ENCODE measurements around the gene TMEM256.
"Not testable (repeated sequence)": the region's sequence is repeated elsewhere in the genome, so short reads cannot be mapped to it uniquely, and the experiment has no call there.

Gene TMEM256

DNA sequence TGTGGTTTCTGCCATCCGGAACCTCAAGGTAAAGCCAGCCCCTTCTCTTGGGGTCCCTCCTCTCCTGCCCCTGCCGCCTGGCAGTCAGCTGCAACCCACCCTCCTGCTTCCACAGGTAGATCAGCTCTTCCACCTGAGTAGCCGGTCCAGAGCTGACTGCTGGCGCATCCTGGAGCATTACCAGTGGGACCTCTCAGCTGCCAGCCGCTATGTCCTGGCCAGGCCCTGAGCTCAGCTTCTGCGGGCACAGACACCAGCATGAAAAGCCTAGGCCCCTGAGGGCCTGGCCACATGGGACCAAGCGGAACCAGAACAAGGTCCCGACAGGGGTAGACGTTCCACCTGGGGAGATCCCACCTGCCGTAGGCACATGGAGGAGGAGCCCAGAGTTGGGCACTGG is 15.0 kb downstream of the TMEM256 start:
- Mint-ChIP-seq H3K27me3 (no peaks in the 10 kb centered on the region), H3K4me1 (ENCODE audit: low read depth) (peaks cover 9% of the 10 kb centered on the region), H3K9me3 (no peaks in the 10 kb centered on the region), H3K4me3 (no peak overlapping the region), H3K27ac (no peak overlapping the region), H3K36me3 (ENCODE audit: low read depth) (peaks cover 30% of the 10 kb centered on the region)

DNA sequence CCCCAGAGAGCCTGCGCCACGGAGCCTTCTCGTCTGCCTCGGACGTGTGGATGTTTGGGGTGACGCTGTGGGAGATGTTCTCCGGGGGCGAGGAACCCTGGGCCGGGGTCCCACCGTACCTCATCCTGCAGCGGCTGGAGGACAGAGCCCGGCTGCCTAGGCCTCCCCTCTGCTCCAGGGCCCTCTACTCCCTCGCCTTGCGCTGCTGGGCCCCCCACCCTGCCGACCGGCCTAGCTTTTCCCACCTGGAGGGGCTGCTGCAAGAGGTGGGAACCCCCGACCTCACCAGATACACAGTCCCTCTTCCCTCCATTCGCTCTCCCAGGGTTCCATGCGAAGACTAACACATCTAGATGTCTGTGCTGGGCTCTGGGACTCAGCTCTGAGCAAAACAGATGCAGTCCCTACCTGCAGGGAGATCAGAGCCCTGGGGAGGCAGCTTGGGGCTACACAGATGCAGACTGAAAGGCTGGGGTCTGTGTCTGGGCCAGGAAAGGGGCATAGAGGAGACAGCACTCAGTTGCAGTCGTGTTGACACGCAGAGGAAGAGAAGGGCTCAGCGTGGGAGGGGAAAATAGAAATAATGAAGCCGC is 19.3 kb downstream of the TMEM256 start:
- no peaks in the 10 kb centered on the region for H3K9me3 Mint-ChIP-seq

DNA sequence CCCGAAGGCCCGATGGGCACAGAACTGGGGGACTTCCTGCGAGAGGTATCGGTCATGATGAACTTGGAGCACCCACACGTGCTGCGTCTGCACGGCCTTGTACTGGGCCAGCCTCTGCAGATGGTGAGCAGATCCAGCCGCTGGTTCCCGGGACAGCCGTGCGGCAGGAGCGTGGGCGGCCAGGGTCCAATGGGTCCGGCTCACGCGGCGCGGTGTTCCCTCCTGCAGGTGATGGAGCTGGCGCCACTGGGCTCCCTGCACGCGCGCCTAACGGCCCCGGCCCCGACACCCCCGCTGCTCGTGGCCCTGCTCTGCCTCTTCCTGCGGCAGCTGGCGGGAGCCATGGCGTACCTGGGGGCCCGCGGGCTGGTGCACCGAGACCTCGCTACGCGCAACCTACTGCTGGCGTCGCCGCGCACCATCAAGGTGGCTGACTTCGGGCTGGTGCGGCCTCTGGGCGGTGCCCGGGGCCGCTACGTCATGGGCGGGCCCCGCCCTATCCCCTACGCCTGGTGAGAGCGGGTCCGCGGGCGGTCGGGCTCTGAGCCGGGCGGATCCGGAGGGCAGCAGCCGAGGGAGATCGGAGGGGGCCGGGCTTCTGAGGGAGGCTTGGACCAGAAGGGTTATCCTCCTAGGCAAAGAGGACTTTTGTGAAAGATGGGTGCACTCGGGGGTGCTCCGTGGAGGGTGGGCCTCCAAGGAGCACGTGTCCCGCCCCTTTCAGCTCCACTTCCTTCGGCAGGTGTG is 20.0 kb downstream of the TMEM256 start:
- peak overlapping the region; percentile 68 for H3K27ac Mint-ChIP-seq
- peaks cover 5% of the 10 kb centered on the region for H3K36me3 Mint-ChIP-seq (ENCODE audit: low read depth)
- peaks cover 5% of the 10 kb centered on the region for H3K9me3 Mint-ChIP-seq
- H3K4me1 Mint-ChIP-seq (ENCODE audit: low read depth): no peaks in the 10 kb centered on the region
- peak overlapping the region; percentile 78 for H3K4me3 Mint-ChIP-seq
- peaks cover 36% of the 10 kb centered on the region for H3K27me3 Mint-ChIP-seq

More for the DNA sequence above, 19.3 kb downstream of the TMEM256 start:
- Mint-ChIP-seq H3K27ac (peak overlapping the region; percentile 68), H3K4me1 (ENCODE audit: low read depth) (no peaks in the 10 kb centered on the region), H3K36me3 (ENCODE audit: low read depth) (peaks cover 10% of the 10 kb centered on the region), H3K4me3 (peak overlapping the region; percentile 78), H3K27me3 (peaks cover 30% of the 10 kb centered on the region)

DNA sequence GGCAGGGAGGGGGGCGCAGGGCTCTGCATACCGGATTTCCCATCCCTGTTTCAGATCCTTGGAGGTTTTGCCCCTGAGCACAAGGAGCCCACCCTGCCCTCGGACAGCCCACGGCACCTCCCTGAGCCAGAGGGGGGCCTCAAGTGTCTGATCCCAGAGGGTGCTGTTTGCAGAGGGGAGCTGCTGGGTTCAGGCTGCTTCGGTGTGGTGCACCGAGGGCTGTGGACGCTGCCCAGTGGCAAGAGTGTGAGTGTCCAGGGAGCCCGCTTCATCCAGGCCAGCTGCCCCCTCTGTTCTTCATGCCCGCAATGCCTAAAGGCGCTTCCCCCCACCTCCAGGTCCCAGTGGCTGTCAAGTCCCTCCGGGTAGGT is 20.5 kb downstream of the TMEM256 start:
- Mint-ChIP-seq H3K9me3 (peaks cover 5% of the 10 kb centered on the region), H3K36me3 (ENCODE audit: low read depth) (no peaks in the 10 kb centered on the region), H3K4me3 (peak overlapping the region; percentile 32), H3K27ac (no peak overlapping the region), H3K27me3 (peaks cover 37% of the 10 kb centered on the region), H3K4me1 (ENCODE audit: low read depth) (no peaks in the 10 kb centered on the region)

DNA sequence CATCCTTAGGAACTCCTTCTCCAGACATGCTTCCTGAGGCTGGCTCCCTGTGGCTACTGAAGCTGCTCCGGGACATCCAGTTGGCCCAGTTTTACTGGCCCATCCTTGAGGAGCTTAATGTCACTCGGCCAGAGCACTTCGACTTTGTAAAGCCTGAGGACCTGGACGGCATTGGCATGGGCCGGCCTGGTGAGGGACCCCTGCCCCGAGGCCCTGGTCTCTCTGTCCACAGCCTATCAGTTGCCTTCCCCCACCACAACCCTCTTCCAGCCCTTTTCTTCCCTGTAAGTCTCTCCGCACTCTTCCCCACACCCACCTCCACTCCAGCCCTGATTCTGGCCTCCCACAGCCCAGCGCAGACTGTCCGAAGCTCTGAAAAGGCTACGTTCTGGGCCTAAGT is 21.0 kb downstream of the TMEM256 start:
- Mint-ChIP-seq H3K4me3 (no peak overlapping the region), H3K4me1 (ENCODE audit: low read depth) (no peaks in the 10 kb centered on the region), H3K27ac (no peak overlapping the region), H3K36me3 (ENCODE audit: low read depth) (no peaks in the 10 kb centered on the region), H3K9me3 (peaks cover 5% of the 10 kb centered on the region), H3K27me3 (peaks cover 39% of the 10 kb centered on the region)

DNA sequence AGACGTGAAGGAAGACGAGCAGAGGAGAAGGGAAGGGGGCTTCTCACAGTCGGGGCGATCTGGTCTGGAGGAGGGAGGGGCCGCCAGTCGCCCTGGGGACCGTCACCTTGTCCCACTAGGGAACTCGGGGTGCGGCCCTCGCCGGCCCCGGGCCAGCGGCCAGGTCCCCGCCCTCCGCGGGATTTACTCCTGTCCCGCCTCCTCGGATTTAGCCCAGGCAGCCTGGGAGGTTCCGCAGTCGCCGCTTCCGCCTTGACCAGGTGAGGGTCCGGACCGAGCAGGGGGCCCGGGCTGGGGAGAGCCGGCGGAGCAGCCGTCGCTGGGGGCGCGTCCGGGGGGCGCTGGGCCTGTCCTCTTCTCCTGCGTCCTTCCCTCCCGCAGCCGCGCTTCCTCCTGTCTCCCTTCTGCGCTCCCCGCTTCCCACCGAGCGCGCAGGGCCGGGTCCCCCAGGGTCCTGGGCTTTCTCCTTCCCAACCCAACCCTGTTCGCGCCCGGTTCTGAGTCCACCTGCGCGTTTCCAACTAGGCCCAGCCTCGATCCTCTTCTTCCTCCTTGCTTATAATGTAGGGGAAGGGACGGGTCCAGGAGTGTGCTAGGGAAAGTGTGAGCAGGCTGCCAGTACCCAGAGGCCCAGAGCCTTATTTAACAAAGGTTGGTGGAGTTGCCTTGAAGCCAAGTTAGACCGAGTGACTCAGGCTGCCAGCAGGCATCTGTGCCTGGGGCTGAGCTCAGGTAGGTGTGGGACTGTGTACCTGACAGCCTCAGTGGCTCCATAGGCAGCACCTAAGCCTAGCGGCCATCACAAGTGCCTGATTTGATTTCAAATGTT is 22.8 kb downstream of the TMEM256 start, which contains the start of gene TNK1:
Gene TNK1, plus strand, starts transcription at position 235 of the 829 bp plus-strand sequence. CDS start 1,838 bp downstream, outside the sequence.
- H3K4me3 Mint-ChIP-seq: no peak within 1 kb of the TSS
- H3K9me3 Mint-ChIP-seq: peaks cover 5% of the 10 kb centered on the region
- no peaks in the 10 kb centered on the region for H3K36me3 Mint-ChIP-seq (ENCODE audit: low read depth)
- H3K4me1 Mint-ChIP-seq (ENCODE audit: low read depth): no peaks in the 10 kb centered on the region
- H3K27me3 Mint-ChIP-seq: peaks cover 46% of the 10 kb centered on the region
- no peak within 1 kb of the TSS for H3K27ac Mint-ChIP-seq

DNA sequence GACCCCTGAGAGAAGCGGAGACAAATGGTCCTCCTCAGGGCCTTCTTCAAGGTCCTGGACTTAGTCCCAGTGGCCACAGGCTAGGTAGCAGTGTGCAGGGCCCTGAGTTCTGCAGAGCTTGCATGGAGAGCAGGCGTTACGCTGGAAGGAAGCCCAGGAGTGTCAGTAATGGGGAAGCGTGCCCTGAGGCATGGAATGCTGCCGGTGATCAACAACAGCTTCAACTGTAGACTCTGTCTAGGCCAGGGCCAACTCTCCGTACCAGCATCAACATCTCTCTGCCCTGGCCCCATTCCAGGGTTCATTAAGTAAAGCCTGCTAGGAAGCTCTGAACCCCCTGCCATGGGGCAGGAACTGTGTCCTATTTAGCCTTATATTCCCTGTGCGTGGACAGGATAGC is 23.6 kb downstream of the TMEM256 start:
- H3K9me3 Mint-ChIP-seq: peaks cover 5% of the 10 kb centered on the region
- H3K4me3 Mint-ChIP-seq: no peak overlapping the region
- H3K36me3 Mint-ChIP-seq (ENCODE audit: low read depth): no peaks in the 10 kb centered on the region
- peaks cover 46% of the 10 kb centered on the region for H3K27me3 Mint-ChIP-seq
- no peaks in the 10 kb centered on the region for H3K4me1 Mint-ChIP-seq (ENCODE audit: low read depth)
- H3K27ac Mint-ChIP-seq: no peak overlapping the region

DNA sequence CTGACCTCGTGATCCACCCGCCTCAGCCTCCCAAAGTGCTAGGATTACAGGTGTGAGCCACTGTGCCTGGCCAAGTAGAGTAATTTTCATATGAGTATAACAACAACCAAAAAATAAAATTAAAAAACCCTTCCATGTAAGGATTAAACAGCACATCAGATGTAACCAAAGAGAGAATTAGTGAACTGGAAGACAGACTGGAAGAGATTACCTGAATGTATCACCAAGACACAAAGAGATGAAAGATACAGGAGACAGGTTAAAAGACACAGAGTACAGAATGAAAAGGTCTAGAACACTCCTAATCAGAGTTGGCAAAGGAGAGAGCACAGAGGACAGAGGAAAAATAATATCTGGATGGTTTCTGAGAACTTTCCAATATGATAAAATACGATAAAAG is 24.8 kb downstream of the TMEM256 start:
- Mint-ChIP-seq H3K36me3 (ENCODE audit: low read depth) (no peaks in the 10 kb centered on the region), H3K27me3 (peaks cover 46% of the 10 kb centered on the region), H3K4me3 (no peak overlapping the region)

DNA sequence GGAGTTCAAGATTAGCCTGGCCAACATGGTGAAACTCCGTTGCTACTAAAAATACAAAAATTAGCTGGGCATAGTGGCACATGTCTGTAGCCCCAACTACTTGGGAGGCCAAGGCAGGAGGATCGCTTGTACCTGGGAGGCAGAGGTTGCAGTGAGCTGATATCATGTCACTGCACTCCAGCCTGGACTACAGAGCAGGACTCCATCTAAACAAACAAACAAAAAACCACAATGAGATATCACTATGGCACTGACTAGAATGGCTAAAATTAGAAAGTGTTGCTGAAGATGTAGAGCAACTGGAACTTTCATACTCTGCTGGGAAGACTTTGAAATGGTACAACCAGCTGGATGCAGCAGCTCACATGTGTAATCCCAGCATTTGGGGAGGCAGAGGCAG is 29.5 kb downstream of the TMEM256 start:
- Mint-ChIP-seq H3K36me3 (ENCODE audit: low read depth) (no peaks in the 10 kb centered on the region), H3K4me3 (no peak overlapping the region), H3K4me1 (ENCODE audit: low read depth) (no peaks in the 10 kb centered on the region), H3K27me3 (peaks cover 17% of the 10 kb centered on the region), H3K9me3 (peaks cover 4% of the 10 kb centered on the region), H3K27ac (no peak overlapping the region)

More for the DNA sequence above, 24.8 kb downstream of the TMEM256 start:
- H3K27ac Mint-ChIP-seq: no peak overlapping the region
- peaks cover 5% of the 10 kb centered on the region for H3K9me3 Mint-ChIP-seq
- no peaks in the 10 kb centered on the region for H3K4me1 Mint-ChIP-seq (ENCODE audit: low read depth)

DNA sequence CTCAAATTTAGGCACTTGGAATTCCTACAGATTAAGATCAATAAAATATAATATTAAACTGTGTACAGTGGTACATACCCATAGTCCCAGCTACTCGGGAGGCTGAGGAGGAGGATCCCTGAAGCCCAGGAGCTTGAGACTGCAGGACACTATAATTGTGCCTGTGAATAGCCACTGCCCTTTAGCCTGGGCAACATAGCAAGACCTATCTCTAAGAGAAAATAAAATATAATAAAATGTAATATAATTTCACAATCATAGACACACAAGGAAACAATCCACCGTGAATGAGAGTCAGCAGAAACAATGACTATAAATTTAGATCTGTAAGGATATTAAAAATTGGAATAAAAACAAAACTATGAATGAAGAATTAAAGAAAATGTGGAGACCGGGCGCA is 33.0 kb downstream of the TMEM256 start:
- Mint-ChIP-seq H3K36me3 (ENCODE audit: low read depth) (no peaks in the 10 kb centered on the region), H3K27me3 (peaks cover 6% of the 10 kb centered on the region), H3K4me1 (ENCODE audit: low read depth) (no peaks in the 10 kb centered on the region), H3K27ac (no peak overlapping the region), H3K4me3 (no peak overlapping the region), H3K9me3 (no peaks in the 10 kb centered on the region)

DNA sequence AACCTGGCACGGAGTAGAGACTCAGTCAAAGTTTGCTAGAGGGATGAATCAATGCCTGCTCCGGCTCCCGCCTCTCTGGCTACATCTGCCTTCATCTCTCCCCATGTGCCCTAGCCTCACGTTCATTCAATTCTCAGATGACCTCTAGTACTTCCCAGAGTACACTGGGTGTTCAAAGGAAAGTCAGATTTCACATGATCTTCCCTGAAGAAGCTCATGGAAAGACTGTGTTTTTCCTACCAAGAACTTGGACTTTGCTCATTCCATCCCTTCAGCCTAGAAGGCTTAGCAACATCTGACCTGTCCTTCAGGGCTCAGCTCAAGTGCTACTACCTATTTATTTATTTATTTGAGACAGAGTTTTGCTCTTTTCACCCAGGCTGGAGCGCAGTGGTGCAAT is 34.1 kb downstream of the TMEM256 start:
- H3K4me3 Mint-ChIP-seq: no peak overlapping the region
- H3K27me3 Mint-ChIP-seq: peaks cover 6% of the 10 kb centered on the region
- no peak overlapping the region for H3K27ac Mint-ChIP-seq
- H3K4me1 Mint-ChIP-seq (ENCODE audit: low read depth): no peaks in the 10 kb centered on the region
- no peaks in the 10 kb centered on the region for H3K9me3 Mint-ChIP-seq
- H3K36me3 Mint-ChIP-seq (ENCODE audit: low read depth): no peaks in the 10 kb centered on the region

DNA sequence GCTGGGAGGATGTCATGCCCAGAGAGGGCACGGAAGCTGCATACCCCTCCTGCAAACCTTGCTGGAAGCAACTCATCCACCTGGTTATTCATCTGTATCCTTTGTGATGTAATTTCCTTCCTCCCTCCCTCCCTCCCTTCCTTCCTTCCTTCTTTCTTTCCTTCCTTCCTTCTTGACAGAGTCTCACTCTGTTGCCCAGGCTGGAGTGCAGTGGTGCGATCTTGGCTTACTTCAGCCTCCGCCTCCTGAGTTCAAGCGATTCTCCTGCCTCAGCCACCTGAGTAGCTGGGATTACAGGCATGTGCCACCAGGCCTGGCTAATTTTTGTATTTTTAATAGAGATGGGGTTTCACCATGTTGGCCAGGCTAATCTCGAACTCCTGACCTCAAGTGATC is 35.3 kb downstream of the TMEM256 start:
- H3K4me1 Mint-ChIP-seq (ENCODE audit: low read depth); H3K4me3 Mint-ChIP-seq; H3K27me3 Mint-ChIP-seq; H3K36me3 Mint-ChIP-seq (ENCODE audit: low read depth); H3K9me3 Mint-ChIP-seq; H3K27ac Mint-ChIP-seq: not testable (repeated sequence)

DNA sequence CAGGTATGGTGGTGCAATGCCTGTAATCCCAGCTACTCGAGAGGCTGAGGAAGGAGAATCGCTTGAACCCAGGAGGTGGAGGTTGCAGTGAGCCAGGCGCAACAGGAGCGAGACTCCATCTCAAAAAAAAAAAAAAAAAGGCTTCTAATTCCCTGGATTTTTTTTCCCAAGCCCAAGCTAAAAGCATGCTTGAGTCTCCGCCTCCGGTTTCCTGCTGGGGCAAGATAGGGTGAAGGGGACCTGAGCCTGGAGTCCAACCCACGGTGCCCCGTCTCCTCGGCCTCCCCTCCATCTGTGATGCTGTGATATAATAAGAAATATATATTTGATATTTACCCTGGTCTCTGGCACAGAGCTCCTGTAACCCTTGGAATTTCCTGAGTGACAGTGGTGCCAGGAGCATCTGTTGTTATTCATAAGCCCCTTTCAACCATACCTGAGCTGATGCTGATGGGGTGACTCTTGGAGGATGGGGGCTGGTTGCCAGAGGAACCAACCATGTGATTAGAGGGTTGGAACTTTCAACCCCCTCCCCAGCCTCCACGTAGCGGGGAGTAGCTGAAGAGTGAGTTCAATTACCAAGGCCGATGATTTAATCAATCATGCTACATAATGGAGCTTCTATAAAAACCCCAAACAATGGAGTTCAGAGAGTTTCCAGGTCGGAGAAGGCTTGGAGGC is 35.8 kb downstream of the TMEM256 start:
- no peak overlapping the region for H3K4me3 Mint-ChIP-seq
- no peaks in the 10 kb centered on the region for H3K36me3 Mint-ChIP-seq (ENCODE audit: low read depth)
- H3K4me1 Mint-ChIP-seq (ENCODE audit: low read depth): no peaks in the 10 kb centered on the region
- H3K27me3 Mint-ChIP-seq: peaks cover 6% of the 10 kb centered on the region
- H3K9me3 Mint-ChIP-seq: no peaks in the 10 kb centered on the region
- H3K27ac Mint-ChIP-seq: no peak overlapping the region

DNA sequence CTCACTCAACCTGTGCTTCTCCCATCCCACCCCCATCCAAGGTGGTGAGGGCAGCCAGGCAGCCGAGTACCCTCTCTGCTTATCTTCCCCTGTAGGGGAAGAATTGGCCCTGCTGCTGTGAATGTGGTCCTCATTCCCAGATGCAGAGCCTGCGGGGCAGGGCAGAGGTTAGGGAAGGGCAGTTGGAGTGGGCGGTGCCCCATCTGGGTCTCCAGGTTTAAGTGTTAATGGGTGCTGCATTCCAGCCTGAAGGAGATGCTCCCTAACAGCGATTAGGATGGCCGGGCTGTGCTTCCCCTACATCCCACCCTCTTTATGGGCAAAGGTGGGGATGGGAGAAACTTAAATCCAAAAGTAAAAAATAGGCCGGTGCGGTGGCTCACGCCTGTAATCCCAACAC is 36.8 kb downstream of the TMEM256 start:
- H3K27ac Mint-ChIP-seq: no peak overlapping the region
- no peak overlapping the region for H3K4me3 Mint-ChIP-seq
- H3K4me1 Mint-ChIP-seq (ENCODE audit: low read depth): no peaks in the 10 kb centered on the region
- peaks cover 6% of the 10 kb centered on the region for H3K27me3 Mint-ChIP-seq
- H3K9me3 Mint-ChIP-seq: no peaks in the 10 kb centered on the region
- no peaks in the 10 kb centered on the region for H3K36me3 Mint-ChIP-seq (ENCODE audit: low read depth)

DNA sequence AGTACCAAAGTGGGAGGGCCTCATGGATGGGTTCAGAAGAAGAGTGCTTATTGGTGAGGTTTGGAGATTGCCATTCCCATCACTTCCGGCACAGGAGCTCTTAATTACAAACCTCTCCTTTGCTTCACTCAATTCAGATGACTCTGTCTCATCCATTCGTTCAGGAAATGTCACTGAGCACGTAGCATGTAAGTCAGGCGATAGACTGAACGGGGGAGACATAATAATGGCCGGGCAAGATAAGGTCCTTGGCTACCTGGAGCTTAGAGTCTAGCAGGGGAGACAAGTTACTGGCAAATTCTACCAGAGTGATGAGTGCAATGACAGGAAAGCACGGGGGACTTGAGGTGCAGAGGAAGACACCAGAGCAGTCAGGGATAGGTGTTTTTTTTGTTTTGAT is 37.9 kb downstream of the TMEM256 start:
- not testable (repeated sequence) for H3K9me3 Mint-ChIP-seq; H3K4me1 Mint-ChIP-seq (ENCODE audit: low read depth); H3K36me3 Mint-ChIP-seq (ENCODE audit: low read depth); H3K4me3 Mint-ChIP-seq; H3K27ac Mint-ChIP-seq; H3K27me3 Mint-ChIP-seq
